Keratinocyte (primary cell): ENCODE data around the gene CCL26.

Experiments
- CTCF ChIP-seq, 3 experiments: IDR thresholded peaks in 1 of 3; conservative IDR thresholded peaks in 1 of 3; optimal IDR thresholded peaks in 1 of 3; 2 replicates in 2 of 3; 3 replicates in 1 of 3; pipeline versions ENCODE3 to v1.5.1; 2011; ENCODE audit warnings: low read length in 3 of 3, mild to moderate bottlenecking in 3 of 3, moderate library complexity in 2 of 3, control low read depth in 1 of 3, inconsistent platforms in 1 of 3; ENCODE audit not compliant: insufficient read depth in 2 of 3; ENCODE audit errors: extremely low read depth in 1 of 3
- EZH2 ChIP-seq: IDR thresholded peaks from one replicate; pipeline ENCODE4 v1.6.1; 2012; ENCODE audit warnings: inconsistent platforms, mild to moderate bottlenecking, low read length, moderate library complexity

- TF ChIP-seq CTCF (optimal IDR thresholded peaks at IDR 0.05 in 1 of 3, IDR thresholded peaks at IDR 0.05 in 1 of 3, conservative IDR thresholded peaks at IDR 0.05 in 1 of 3; ENCODE audit: extremely low read depth in 1 of 3, insufficient read depth in 2 of 3, low read length in 3 of 3), result no peak
- no peak for TF ChIP-seq EZH2
Measured at GRCh38 chr7:75758491-75758890, 13.5 kb downstream of the CCL26 start.
